DOHH2 (cell line): ENCODE data around the gene RASGRF1.

Experiments used
- CTCF ChIP-seq: fragments of 200-600 bp; sonication (generic); IDR thresholded peaks from one replicate; pipeline ENCODE4 v1.5.1; 2014; ENCODE audit warnings: antibody characterized with exemption, mild to moderate bottlenecking, low read depth, low read length; ENCODE audit not compliant: poor library complexity, severe bottlenecking
- EZH2phosphoT487 ChIP-seq: fragments of 200-600 bp; sonication (generic); IDR thresholded peaks from 2 replicates; pipeline ENCODE4 v1.6.1; 2017; ENCODE audit warnings: borderline replicate concordance, mild to moderate bottlenecking, antibody characterized with exemption, low read length, moderate library complexity, mixed read lengths

- TF ChIP-seq CTCF, result no peak
- TF ChIP-seq EZH2phosphoT487, result no peak
Observed at GRCh38 chr15:79046691-79047404, 43.7 kb downstream of the RASGRF1 start.
